ENCODE results near the gene ZNF646.

DNA sequence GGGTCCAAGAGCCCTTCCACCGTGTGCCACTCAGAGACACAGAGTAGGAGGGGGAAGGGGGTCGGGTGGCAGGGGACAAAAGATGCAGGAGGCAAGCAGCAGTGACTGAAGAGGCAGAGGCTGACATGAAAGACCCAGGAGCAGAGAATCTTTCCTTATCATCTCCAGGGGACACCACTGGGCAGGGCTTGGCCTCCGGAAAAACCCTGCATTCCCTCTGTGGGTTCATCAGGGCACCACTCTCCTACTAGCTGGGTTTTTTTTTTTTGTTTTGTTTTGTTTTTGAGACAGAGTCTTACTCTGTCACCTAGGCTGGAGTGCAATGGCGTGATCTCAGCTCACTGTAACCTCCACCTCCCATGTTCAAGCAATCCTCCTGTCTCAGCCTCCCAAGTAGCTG is 42.9 kb upstream of the ZNF646 start:
- TF ChIP-seq, protein P1, sequence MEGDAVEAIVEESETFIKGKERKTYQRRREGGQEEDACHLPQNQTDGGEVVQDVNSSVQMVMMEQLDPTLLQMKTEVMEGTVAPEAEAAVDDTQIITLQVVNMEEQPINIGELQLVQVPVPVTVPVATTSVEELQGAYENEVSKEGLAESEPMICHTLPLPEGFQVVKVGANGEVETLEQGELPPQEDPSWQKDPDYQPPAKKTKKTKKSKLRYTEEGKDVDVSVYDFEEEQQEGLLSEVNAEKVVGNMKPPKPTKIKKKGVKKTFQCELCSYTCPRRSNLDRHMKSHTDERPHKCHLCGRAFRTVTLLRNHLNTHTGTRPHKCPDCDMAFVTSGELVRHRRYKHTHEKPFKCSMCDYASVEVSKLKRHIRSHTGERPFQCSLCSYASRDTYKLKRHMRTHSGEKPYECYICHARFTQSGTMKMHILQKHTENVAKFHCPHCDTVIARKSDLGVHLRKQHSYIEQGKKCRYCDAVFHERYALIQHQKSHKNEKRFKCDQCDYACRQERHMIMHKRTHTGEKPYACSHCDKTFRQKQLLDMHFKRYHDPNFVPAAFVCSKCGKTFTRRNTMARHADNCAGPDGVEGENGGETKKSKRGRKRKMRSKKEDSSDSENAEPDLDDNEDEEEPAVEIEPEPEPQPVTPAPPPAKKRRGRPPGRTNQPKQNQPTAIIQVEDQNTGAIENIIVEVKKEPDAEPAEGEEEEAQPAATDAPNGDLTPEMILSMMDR (IDR thresholded peaks at IDR 0.05), result no peak
- no peak for TF ChIP-seq POLR2A (IDR thresholded peaks at IDR 0.05)
